ENCODE results near the gene GLCE.
"Not testable (repeated sequence)": the region's sequence is repeated elsewhere in the genome, so short reads cannot be mapped to it uniquely, and the experiment has no call there.

The GLCE gene

GRCh38 chr15:69161079-69161877 lies 843 bp downstream of the GLCE start:
- peak; percentile 40 for DNase-seq

DNA sequence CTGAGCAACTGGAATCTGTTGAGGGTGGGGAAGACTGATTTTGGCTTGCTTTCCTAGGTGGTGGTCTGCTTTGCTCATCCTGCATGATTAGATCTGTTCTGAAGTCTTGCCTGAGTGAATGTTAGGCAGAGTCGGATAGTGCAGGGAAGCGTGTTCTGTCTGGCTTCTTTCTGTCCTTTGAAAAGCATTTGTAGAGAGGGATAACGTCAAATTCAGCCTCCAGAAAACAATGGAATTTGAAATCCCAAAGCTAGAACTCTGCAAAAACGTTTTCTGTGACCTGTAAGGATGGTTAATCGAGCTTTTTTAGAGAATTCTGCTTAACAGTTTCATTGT lies 1.4 kb downstream of the GLCE start:
- no peak for DNase-seq

DNA sequence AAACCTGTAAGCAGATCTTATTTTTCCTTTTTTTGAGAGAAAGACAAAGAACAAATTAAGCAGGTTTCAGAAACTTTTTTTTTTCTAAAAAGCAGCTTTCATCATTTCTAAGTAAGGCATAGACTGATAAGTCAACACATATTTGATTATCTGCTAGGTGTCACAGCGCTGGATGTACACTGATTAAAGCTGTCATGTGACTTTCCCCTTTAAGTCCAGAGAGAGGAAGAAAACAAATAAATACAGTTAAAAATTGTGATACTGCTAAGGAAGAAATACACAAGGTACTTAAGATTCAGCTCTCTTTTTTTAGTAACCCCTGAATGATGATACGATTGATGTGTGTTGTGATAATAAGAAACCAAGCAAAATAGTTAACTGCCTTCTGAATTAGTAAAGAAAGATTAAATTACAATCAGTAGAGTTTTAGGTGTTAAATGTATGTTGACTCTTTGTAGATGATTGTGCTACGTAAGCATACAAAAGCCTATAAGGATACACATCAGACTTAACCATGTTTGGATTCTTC lies 2.8 kb downstream of the GLCE start:
- no peak for DNase-seq

DNA sequence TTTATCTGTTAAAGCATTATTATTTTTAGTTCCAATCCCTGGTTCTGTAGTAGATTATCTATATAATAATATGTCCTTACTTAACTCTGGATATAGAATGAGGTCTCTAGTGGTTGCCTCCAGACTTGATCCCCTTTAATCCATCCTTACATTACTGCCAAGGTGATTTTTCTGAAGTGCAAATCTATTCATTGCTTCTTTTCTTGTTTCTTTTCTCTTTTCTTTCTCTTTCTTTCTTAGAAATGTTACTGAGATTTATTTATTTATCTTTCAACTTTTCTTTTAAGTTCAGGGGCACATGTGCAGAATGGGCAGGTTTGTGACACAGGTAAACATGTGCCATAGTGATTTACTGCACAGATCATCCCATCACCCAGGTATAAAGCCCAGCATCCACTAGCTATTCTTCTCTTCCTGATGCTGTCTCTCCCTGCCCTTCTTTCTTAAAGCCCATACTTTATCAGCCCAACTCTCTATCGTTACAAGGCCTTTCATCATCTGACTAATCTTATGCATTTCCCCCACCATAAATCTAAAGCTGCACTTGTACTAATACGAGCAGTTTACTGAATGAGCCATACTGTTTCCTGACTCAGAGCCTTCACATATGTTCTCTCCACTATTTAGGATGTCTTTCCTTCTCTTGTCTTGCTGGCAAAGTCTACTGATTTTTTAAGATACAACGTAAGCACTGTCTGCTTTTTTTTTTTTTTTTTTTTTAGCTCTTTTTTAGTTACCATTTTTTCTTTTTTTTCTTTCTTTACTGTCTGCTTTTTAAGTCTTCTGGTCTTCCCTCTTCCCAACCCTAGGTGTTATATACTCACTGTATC lies 4.6 kb downstream of the GLCE start:
- DNase-seq = no peak

DNA sequence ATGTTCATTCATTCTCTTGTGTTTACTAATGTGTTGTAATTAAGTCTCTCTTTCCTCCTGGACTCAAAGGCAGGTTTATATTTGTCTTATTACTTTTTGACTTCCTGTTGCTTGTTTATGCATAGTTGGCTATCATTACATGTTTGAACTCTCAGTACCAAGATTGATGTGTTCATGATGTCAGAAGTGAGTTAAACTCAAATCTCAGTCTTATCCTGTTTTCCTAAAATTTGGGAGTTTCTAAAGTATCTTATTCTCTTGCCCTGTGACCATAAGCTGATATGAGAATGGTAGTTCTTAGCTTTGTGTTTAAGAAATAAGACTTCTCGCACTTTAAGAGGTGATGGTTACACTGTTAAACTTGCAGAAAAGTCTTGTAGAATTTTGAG lies 5.2 kb downstream of the GLCE start:
- DNase-seq = no peak

- DNase-seq = no peak
Observed at GRCh38 chr15:69167218-69167846, 6.9 kb downstream of the GLCE start.

- not testable (repeated sequence) for DNase-seq
Observed at GRCh38 chr15:69168361-69168760, 7.9 kb downstream of the GLCE start.

DNA sequence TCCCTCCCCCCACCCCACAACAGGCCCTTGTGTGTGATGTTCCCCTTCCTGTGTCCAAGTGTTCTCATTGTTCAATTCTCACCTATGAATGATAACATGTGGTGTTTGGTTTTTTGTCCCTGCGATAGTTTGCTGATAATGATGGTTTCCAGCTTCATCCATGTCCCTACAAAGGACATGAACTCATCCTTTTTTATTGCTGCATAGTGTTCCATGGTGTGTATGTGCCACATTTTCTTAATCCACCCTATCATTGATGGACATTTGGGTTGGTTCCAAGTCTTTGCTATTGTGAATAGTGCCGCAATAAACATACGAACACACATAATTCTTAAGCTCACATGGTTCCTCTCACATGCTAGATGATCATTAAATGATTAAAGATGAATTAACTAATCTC lies 9.1 kb downstream of the GLCE start:
- not testable (repeated sequence) for DNase-seq

DNA sequence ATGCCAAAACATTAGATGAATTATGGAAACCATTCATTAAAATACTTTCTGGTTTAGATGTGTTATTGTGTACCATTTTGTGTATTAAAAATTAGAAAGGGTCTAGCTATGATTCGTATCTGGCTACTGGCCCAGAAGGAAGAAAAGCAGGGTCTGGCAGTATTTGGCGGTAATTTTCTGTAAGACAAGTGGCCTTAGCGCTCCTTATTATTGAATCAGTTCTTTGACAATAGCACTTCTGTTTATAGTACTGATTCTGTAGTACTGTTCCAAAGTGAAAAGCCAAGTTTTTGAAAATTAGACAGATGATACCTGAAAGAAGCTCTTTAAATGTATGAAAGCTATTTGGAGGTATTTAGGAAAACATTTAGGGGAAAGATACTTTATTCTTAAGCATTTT lies 10.2 kb downstream of the GLCE start:
- peak; percentile 61 for DNase-seq

- no peak for DNase-seq
Observed at GRCh38 chr15:69172847-69173246, 12.4 kb downstream of the GLCE start.

- no peak for DNase-seq
Observed at GRCh38 chr15:69175536-69175935, 15.1 kb downstream of the GLCE start.

DNA sequence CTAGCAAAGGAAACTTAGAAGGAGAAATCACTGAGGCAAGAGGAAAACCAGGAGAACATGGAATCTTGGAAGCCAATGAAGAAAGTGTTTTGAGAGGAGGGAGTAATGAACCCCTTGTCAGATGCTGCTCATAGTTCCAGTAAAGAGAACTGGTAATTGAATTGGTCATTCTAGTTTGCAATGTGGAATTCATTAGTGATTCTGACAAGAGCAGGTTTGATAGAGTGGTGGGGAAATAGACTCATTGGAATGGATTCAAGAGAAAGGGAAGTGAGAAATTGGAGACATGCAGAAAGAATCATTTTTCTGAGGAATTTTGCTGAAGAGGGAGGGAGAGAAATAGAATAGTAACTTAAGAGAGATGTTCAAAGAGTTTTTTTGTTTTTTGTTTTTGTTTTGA lies 21.0 kb downstream of the GLCE start:
- no peak for DNase-seq

DNA sequence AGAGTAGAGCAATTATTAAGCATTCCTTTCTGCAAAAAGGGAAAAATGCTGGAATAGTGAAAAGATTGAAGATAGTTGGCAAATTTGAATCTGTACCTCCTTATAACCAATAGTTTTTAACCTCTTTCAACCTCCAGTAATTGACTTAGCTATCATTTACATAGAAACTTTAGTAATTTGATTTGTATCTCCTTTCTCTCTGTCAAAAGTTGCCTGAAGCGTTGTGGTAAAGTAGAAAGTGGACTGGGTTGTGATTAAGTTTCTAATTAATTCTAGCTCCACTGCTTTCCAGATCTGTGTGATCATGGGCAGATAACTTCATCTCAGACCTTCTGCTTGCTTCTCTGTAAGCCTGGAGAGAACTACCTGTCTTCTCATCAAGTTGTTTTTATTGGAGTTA lies 24.8 kb downstream of the GLCE start:
- no peak for DNase-seq

- DNase-seq = no peak
Observed at GRCh38 chr15:69185706-69186105, 25.3 kb downstream of the GLCE start.

DNA sequence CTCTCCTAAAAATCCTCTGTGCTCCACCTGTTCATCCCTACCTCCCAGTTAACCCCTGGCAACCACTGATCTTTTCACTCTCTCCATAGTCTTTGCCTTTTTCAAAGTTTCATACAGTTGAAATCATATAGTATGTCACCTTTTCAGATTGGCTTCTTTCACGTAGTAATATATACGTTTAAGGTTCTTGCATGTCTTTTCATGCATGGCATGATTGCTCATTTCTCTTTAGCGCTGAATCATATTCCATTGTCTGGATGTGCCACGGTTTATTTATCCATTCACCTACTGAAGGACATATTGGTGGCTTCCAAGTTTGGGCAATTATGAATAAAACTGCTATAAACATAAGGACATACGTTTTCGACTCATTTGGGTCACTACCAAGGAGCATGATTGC lies 28.7 kb downstream of the GLCE start:
- no peak for DNase-seq

DNA sequence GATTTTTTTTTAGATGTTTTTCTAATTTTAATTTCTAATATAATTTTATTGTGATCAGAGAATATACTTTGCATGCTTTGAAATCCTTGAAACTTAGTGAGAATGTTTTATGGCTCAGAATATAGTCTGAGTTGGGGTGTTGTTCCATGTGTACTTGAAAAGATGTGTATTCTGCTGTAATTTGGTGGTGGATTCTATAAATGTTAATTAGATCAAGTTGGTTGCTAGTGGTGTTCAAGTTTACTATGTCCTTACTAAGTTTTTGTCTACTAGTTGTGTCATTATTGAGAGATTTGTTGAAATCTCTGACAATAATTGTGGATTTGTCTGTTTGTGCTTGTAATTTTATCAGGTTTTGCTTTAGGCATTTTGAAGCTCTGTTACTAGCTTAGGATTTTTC lies 29.7 kb downstream of the GLCE start:
- DNase-seq = no peak

DNA sequence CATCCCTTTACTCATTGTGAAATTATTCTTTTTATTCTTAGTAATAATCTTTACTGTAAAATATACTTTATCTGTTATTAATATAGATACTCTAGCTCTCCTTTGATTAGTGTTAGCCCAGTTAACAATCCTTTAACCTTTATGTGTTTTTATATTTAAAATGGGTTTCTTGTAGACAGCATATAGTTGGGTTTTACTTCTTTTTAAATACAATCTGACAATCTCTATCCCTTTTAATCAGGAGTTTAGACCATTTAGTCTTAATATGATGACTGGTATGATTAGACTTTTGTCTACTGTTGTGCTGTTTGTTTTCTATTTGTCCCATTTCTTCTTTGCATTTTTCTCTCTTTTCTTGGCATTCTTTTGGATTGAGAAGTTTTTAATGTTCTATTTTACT lies 30.1 kb downstream of the GLCE start:
- no peak for DNase-seq

DNA sequence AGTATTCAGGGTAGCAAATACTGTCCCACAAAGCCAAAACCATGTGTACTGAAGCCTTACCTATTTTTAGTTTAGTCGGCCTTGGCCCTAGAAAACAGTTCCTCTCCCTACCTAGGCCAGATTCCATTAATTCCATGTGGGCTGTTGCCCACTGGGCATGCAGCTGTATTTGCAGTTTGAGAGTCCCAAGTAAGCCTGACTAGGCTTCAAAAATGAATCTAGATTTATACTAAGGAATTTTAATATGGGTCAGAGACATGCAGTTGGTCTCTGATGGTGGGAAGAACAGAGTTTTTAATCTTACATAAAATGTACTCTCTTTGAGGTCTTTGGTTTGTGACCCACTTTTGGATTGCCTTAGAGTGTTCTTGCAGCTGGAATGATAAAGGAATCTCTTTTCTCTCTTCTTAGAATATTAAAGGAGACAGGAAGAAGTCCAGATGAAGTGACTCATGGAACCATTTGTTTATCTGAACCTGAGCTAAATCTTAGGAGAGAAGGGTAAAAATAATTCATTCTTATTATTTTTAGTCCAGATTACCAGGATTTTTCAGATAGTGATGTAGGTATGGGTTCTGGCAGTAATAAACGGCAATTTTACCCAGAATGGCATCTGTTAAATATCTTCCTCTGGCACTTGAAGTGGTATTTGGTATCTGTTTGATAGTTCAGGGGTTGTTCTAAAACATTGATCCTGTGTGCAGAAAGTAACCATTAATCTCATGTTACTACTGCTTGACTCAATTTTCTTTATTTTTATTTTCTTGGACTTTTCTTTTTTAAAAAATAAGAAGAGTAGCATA lies 33.8 kb downstream of the GLCE start:
- DNase-seq = no peak

DNA sequence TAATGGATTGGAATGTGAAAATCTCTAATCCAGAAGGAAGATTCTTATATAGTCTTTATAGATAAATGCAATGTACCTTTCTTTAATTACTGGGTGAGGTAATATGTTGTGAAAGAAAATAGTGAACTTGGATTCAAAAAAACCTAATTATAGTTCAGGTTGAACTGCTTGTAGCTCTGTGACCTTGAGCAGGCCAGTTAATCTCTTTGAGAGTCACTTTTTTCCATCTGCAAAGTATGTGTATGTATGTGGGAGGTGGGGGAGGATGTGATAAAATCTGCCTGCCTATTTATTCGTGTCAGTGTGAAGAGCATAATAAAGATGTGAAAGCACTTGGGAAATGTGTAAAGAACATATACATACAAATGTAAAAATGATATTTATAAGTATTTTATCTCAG lies 34.4 kb downstream of the GLCE start:
- no peak for DNase-seq

DNA sequence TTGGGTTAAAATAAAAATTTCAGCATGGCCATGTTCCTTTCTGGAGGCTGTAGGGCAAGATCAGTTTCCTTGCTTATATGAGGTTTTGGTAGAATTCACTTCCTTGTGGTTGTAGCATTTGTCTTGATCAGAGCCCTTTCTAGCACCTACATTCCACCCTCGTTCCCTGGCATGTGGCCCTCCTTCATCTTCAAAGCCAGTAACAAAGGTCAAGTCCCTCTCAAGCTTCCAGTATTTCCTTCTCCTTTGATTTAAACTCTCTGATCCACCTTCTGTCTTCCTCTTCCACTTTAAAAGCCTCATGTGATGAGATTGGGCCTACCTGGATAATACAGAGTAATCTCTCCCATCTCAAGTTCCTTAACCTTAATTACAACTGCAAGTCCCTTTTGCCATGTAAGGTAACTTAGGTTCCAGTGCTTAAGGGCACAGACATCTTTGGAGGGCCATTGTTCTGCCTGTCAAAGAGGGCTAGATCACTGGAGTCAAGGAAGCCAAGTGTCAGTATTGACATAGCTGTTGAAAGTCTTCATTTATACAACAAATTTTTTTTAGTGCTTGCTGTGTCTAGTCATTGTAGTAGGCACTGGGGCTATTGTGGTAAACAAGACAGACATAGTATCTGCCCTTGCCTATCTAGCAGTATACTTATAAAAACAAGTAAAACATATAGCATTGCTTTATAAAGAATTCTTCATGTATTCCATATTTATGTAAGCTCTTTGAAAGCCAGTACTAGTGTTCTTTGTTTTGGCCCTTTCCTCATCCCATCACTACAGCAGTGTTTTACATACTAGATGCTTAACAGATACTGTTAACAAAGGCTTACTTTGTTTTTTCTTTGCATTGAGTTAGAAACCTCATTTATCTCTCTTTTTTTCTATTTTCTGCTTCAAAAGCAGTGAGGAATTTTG lies 40.7 kb downstream of the GLCE start:
- DNase-seq = no peak

DNA sequence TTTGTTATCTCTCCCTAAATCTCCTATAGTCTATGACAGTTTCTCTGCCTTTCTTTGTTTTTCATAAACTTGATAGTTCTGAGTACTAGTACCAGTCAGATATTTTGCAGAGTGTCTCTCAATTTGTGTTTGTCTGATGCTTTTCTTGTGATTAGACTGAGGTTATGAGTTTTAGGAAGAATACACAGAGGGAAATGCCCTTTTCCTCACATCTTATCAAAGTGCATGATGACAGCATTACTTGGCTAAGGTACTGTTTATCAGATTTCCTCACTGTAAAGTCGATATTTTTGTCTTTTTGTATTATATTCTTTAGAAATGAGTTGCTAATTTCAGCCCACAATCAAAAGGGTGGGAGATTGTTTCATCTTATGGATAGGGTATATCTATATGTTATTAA lies 45.6 kb downstream of the GLCE start:
- DNase-seq = no peak

DNA sequence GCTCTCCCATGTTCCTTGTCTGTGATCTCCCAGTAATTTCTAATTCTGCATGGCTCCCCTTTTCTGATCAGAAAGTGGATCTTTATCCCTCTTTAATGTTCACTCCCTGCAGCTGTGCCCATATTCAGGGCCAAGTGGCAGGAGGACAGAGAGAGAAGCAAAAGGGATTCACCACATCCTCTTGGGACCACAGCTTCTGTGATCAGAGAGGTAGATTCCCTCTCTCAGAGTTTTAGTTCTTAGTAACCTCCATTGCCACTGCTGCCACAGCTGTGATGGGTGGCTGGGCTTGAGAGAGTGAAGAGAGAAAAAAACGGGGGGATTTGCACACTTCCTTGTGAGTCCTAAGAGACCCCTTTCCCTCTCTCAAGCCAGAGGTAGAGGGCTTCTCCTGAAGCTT lies 49.2 kb downstream of the GLCE start:
- no peak for DNase-seq
